Right ventricle myocardium superior (tissue), 1 donor: Measurements from ENCODE around the gene MKX. TPM values are rescaled to one million over a fixed set of nuclear protein-coding genes. Genes with fewer than 3 reads are reported as not detected.
A peak's percentile ranks its signal among the peaks of the same experiment; 100 is the strongest.

Experiments
- ATAC-seq: fragments of 200-7000 bp; cut with Tn5 transposase; one replicate; pipeline ENCODE4 v1.9.1; 2020; ENCODE audit warnings: mild to moderate bottlenecking; ENCODE audit not compliant: poor library complexity
- DNase-seq: peaks from one replicate; pipeline ENCODE4 v3.0.0-alpha.2; 2020
- intact Hi-C: fragments of 100-400 bp; cut with DNase I; formaldehyde crosslinking; loops from one replicate; pipeline ENCODE4 v1.11.2; 2022
- total RNA-seq: library from RNA; stranded (reverse); fragmentation: NEBNext Ultra II Directional; extraction: Animal tissue kit (Norgen Biotek cat#: 25700); gene quantifications from one replicate; pipeline ENCODE4 v1.2.1, GENCODE V29; 2021
- donor health status: DM: no; HTN: yes; CAD: no; lungs with severe emphysema.

Gene MKX
- total RNA-seq, 1 donor from 2014 or later: not detected

DNA sequence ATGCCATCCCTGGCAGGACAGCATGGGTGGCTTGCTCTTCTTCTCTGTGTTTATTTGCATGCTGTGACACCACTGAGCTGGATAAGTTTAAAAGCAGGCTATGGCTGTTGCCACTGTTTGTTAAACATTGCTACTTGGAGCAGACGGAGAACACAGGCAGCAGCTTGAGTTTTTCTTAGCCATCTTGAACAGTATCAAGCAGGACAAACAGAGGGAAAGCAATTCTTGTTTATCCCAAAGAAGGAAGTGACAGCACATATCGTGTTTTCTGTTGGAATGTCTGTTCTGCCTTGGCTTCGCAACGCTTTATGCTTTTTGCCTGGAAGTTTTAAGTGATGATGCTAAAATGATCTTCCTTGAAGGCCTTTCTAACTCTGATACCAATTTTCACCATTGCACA, 73.8 kb downstream of the MKX start:
- intact Hi-C loops: no loop called here
- DNase-seq (no peak), ATAC-seq (no peak)

GRCh38 chr10:27664461-27664860, 81.2 kb downstream of the MKX start:
- DNase-seq (no peak), ATAC-seq (no peak)
- intact Hi-C loops: no loop called here

GRCh38 chr10:27663621-27664020, 82.0 kb downstream of the MKX start:
- DNase-seq (no peak), ATAC-seq (no peak)
- intact Hi-C loops: no loop called here

GRCh38 chr10:27661514-27662286, 83.9 kb downstream of the MKX start:
- intact Hi-C loops: no loop called here
- no peak for ATAC-seq

DNA sequence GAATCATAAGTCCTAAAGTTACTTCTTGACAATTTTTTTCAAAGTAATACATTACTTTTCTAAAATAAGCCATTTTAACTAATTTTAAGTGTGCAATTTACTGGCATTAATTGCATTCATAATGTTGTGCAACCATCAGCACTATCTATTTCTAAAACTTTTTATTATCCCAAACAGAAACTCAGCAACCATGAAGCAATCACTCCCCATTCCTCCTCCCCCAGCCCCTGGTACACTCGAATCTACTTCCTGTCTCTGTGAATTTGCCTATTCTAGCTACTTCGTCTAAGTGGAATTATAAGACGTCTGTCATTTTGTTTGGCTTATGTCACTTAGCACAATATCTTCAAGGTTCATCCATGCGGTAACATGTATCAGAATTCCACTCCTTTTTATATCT, 84.9 kb downstream of the MKX start:
- ATAC-seq (peak; percentile 48), DNase-seq (no peak)
- intact Hi-C loops: no loop called here

More at GRCh38 chr10:27661514-27662286, 83.9 kb downstream of the MKX start:
- DNase-seq: no peak

DNA sequence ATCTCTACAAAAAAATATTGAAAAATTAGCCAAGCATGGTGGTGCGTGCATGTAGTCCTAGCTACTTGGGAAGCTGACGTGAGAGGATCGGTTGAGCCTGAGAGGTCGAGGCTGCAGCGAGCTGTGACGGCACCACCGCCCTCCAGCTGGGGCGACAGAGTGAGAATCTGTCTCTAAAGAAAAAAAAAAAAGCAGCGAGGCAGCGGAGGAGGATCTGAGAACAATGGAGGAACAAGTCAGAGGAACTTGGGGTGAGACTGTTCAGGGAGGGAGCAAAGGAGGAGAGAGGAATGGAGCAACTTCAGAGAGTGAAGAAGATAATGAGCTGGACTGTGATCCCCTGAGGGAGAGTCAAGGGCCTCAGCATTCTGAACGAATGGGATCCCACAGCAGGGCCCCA, 85.4 kb downstream of the MKX start:
- intact Hi-C loops: no loop called here
- peak; percentile 44 for DNase-seq
- peak; percentile 36 for ATAC-seq

- ATAC-seq (no peak), DNase-seq (no peak)
- intact Hi-C loops: loop anchor here (5.0 to 10.0 kb wide), 2 partner anchors 102 to 215 kb away; no protein-coding TSS in a partner anchor
These were observed 85.8 kb downstream of the MKX start for GRCh38 chr10:27659786-27660185.

DNA sequence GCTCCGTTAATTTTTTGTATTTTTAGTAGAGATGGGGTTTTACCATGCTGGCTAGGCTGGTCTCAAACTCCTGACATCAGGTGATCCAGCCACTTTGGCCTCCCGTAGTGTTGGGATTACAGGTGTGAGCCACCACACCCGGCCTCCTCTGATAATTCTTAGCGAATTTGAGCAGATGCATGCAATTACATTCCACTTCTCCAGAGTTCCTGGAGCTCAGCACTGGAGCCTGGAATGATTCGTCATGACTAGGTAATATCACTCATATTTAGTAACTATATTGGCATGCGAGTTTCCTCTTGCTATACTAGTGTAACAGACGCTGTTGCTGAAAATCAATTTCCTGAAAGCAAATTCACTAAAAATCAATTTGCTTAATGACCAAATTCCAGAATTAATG, 86.8 kb downstream of the MKX start:
- DNase-seq: no peak
- intact Hi-C loops: loop anchor here (5.0 to 10.0 kb wide), 2 partner anchors 101 to 214 kb away; no protein-coding TSS in a partner anchor
- no peak for ATAC-seq

DNA sequence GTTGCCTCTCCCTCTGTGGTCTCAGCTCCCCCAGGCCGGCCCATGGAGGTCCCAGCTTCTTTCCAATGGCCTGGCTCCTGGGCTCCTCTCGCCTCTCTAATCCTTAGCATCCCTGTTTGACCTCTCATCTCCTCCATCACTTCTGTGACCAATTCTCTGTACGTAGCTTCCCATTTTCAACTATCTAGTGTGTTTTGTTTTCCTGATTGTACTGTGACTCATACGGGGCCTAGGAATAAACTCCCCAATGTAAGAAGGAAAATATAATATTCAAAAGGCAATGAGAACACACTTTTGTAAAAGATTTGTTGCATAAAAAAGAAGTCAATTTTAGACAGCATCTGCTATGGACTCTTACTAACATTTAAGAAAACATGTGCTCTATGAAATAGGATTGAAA, 90.3 kb downstream of the MKX start:
- no peak for DNase-seq
- no peak for ATAC-seq
- intact Hi-C loops: loop anchor here (5.0 to 10.0 kb wide), 2 partner anchors 98 to 210 kb away; no protein-coding TSS in a partner anchor

- ATAC-seq (no peak), DNase-seq (no peak)
- intact Hi-C loops: loop anchor here (10.0 kb wide), 1 partner anchor 209 kb away; no protein-coding TSS in a partner anchor
These were observed 91.3 kb downstream of the MKX start for GRCh38 chr10:27654284-27654683.

DNA sequence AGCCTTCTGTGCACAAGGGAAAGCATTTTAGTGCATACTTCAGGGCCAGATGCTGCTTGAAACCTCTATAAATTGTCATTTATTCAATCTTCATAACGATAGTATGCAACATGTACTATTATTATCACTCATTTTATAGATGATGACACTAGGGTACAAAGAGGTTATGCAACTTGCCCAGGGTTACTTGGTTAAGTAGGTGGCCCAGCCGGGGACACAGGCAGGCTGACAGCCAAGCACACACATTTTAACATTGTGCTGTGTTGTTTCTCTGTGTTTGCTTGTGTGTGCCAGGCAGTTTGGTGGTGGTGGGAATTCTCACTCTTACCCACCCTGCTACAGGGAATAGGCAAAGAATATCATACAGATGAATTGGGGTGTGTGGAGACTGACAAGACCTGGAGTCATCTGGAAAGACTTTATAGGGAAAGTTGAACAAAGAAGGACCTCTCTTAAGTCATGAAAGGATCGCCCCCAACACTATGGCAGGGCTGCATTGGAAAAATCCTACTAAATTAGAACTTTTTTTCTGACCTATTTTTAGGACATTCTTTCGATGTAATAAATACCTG, 98.9 kb downstream of the MKX start:
- intact Hi-C loops: no loop called here
- no peak for ATAC-seq

GRCh38 chr10:27646194-27646593, 99.4 kb downstream of the MKX start:
- intact Hi-C loops: no loop called here
- ATAC-seq (no peak), DNase-seq (no peak)

More for the DNA sequence above, 98.9 kb downstream of the MKX start:
- no peak for DNase-seq

DNA sequence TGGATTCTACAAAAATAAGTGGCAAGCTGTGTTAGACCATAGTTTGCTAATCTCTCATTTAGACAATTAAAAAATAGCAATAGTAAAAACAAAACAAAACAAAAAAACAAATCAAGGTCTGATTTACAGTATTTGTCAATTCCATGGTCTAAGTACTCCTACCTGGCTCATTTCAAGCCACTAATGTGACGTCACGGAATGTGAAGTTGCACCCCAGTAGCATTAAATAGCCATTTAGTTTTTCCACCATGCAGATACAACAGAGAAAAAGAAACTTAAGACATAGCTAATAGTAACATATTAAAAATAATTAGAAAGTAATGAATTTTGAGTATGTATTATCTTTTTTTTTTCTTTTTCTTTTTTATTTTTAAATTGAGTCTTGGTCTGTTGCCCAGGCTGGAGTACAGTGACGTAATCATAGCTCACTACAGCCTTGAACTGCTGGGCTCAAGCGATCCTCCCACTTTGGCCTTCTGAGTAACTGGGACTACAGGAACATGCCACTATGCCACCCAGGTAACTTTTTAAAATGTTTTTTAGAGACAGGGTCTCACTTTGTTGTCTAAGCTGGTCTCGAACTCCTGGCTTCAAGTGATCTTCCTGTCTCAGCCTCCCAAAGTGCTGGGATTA, 101.2 kb downstream of the MKX start:
- intact Hi-C loops: no loop called here

GRCh38 chr10:27643301-27643700, 102.3 kb downstream of the MKX start:
- intact Hi-C loops: no loop called here
- no peak for DNase-seq
- no peak for ATAC-seq

More for the DNA sequence above, 101.2 kb downstream of the MKX start:
- no peak for DNase-seq
- ATAC-seq: no peak

GRCh38 chr10:27642023-27642589, 103.5 kb downstream of the MKX start:
- ATAC-seq: no peak
- DNase-seq: no peak
- intact Hi-C loops: no loop called here

- ATAC-seq (no peak), DNase-seq (no peak)
- intact Hi-C loops: no loop called here
These were observed 107.4 kb downstream of the MKX start for GRCh38 chr10:27638071-27638750.

- DNase-seq: no peak
These were observed 108.0 kb downstream of the MKX start for GRCh38 chr10:27637601-27638000.

DNA sequence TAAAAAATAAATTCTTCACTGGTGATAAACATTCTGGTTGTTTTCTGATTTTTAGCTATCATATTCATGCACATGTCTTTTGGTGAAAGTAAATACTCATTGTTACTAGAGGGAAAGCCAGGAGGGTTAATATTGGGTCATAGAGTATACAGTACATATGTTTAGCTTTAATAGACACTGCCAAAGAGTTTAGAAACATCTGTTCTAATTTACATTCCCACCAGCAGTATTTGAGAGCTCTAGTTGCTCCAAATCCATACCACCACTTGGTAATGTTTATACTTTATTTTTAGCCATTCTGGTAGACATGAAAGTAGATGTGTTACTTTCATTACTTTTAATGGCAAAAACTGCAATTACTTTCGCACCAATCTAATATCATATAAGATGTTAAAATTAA, 108.8 kb downstream of the MKX start:
- intact Hi-C loops: no loop called here
- no peak for DNase-seq
- no peak for ATAC-seq

More at GRCh38 chr10:27637601-27638000, 108.0 kb downstream of the MKX start:
- intact Hi-C loops: no loop called here
- ATAC-seq: no peak
